Large intestine (tissue), 3 donors: ENCODE results near the gene HS6ST1. TPM values are rescaled to one million over a fixed set of nuclear protein-coding genes. Genes with fewer than 3 reads are reported as not detected.
"Not testable (repeated sequence)": the region's sequence is repeated elsewhere in the genome, so short reads cannot be mapped to it uniquely, and the experiment has no call there.

Source experiments
- DNase-seq, 2 donors: peaks; one replicate each; pipeline versions ENCODE4 v3.0.0 to v3.0.0-alpha.2; 2013
- H3K27ac ChIP-seq: one replicate; pipeline ENCODE4 v1.5.1; 2013; ENCODE audit warnings: low read length
- H3K27me3 ChIP-seq: 2 replicates; pipeline ENCODE4 v1.6.1; 2013; ENCODE audit warnings: low read length; ENCODE audit not compliant: control insufficient read depth, insufficient read depth
- H3K36me3 ChIP-seq: 2 replicates; pipeline ENCODE4 v1.6.1; 2013; ENCODE audit warnings: low read length; ENCODE audit not compliant: control insufficient read depth, insufficient read depth
- H3K4me1 ChIP-seq: one replicate; pipeline ENCODE4 v1.6.1; 2013; ENCODE audit warnings: low read length; ENCODE audit not compliant: control insufficient read depth, insufficient read depth
- H3K4me3 ChIP-seq: one replicate; pipeline ENCODE4 v1.5.1; 2013; ENCODE audit warnings: low read length
- H3K9me3 ChIP-seq: one replicate; pipeline ENCODE4 v1.6.1; 2013; ENCODE audit warnings: mild to moderate bottlenecking, low read depth, low read length, moderate library complexity; ENCODE audit not compliant: control insufficient read depth
- WGBS: methylation state at CpG from one replicate; pipeline ENCODE4 v1.1.5; 2013; ENCODE audit warnings: low lambda C conversion rate; ENCODE audit not compliant: insufficient coverage; 5-methylcytosine and 5-hydroxymethylcytosine counted together
- polyA plus RNA-seq: library from polyadenylated mRNA; unstranded; fragments of 120-200 nt; gene quantifications from one replicate; pipeline ENCODE4 v1.2.1, GENCODE V29; 2013

The HS6ST1 gene
- polyA plus RNA-seq, 1 donor = 22.4 TPM

- not testable (repeated sequence) for H3K9me3 ChIP-seq, H3K27ac ChIP-seq, H3K4me1 ChIP-seq, DNase-seq, H3K36me3 ChIP-seq, H3K4me3 ChIP-seq, H3K27me3 ChIP-seq
- no CpG with 5 or more reads among the region's 6 CpGs for WGBS
Measured at GRCh38 chr2:128252086-128252485, 66.6 kb downstream of the HS6ST1 start.

GRCh38 chr2:128250229-128251025 lies 68.2 kb downstream of the HS6ST1 start:
- H3K27ac ChIP-seq = no peak overlapping the region
- no CpG with 5 or more reads among the region's 8 CpGs for WGBS
- no peak for DNase-seq

GRCh38 chr2:128249555-128249954 lies 69.1 kb downstream of the HS6ST1 start:
- no CpG with 5 or more reads among the region's 2 CpGs for WGBS
- no peak for DNase-seq
- no peak overlapping the region for H3K4me3 ChIP-seq
- no peaks in the 10 kb centered on the region for H3K36me3 ChIP-seq
- no peak overlapping the region for H3K27ac ChIP-seq
- H3K9me3 ChIP-seq = no peaks in the 10 kb centered on the region
- no peaks in the 10 kb centered on the region for H3K4me1 ChIP-seq
- H3K27me3 ChIP-seq = no peaks in the 10 kb centered on the region

More at GRCh38 chr2:128250229-128251025, 68.2 kb downstream of the HS6ST1 start:
- H3K9me3 ChIP-seq = no peaks in the 10 kb centered on the region
- no peaks in the 10 kb centered on the region for H3K27me3 ChIP-seq
- no peaks in the 10 kb centered on the region for H3K36me3 ChIP-seq
- H3K4me1 ChIP-seq = no peaks in the 10 kb centered on the region
- no peak overlapping the region for H3K4me3 ChIP-seq

GRCh38 chr2:128245813-128246212 lies 72.9 kb downstream of the HS6ST1 start:
- DNase-seq = no peak
- H3K27me3 ChIP-seq = no peaks in the 10 kb centered on the region
- no peaks in the 10 kb centered on the region for H3K9me3 ChIP-seq

GRCh38 chr2:128241896-128242295 lies 76.8 kb downstream of the HS6ST1 start:
- DNase-seq = no peak
- H3K27me3 ChIP-seq = no peaks in the 10 kb centered on the region
- no CpG with 5 or more reads among the region's 3 CpGs for WGBS
- no peak overlapping the region for H3K27ac ChIP-seq
- H3K4me1 ChIP-seq = no peaks in the 10 kb centered on the region
- H3K4me3 ChIP-seq = no peak overlapping the region
- no peaks in the 10 kb centered on the region for H3K36me3 ChIP-seq
- no peaks in the 10 kb centered on the region for H3K9me3 ChIP-seq

More at GRCh38 chr2:128245813-128246212, 72.9 kb downstream of the HS6ST1 start:
- no peaks in the 10 kb centered on the region for H3K4me1 ChIP-seq
- no peak overlapping the region for H3K4me3 ChIP-seq
- H3K27ac ChIP-seq = no peak overlapping the region
- H3K36me3 ChIP-seq = no peaks in the 10 kb centered on the region

DNA sequence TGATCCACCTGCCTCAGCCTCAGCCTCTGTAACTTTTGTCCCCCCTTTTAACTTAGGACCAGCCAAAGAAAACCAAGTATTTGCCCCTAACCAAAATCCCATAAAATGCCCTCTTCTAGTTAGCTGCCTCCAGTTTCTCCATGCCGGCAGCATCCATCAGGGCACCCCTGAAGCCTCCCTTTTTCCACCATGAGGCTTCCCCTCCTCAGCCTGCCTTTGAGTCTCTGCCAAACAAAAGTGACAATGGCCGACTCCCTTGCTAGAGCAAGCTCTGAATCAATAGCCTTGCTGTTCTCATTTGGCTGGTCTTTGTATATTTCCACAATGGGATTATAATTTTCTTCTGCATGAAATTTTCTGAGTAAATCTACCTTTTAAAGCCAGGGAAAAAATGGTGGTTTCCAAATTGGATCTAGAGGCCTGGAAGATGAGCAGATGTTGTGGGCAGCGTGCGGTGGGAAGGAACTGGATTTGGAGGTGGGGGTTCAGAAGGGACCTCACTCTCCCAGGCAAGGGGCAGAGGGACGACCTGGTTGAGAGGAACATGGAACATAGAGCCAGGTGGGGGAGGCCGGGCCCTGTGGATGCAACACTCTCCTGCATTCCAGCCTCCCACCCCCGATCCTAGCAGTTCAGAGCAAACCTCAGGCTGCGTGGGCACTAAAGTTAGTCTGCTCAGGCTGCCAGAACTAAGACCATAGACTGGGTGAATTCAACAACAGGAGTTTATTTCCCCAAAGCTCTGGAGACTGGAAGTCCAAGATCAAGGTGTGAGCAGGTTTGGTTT lies 80.6 kb downstream of the HS6ST1 start:
- Histone ChIP-seq H3K36me3 (no peaks in the 10 kb centered on the region), H3K4me3 (no peak overlapping the region), H3K27me3 (no peaks in the 10 kb centered on the region), H3K9me3 (no peaks in the 10 kb centered on the region), H3K4me1 (no peaks in the 10 kb centered on the region), H3K27ac (no peak overlapping the region)
- no peak for DNase-seq
- WGBS = no CpG with 5 or more reads among the region's 8 CpGs

GRCh38 chr2:128237081-128237534 lies 81.6 kb downstream of the HS6ST1 start:
- WGBS = 100% methylated on average over 1 of the region's 2 CpGs
- no peak for DNase-seq
- no peaks in the 10 kb centered on the region for H3K27me3 ChIP-seq
- H3K36me3 ChIP-seq = no peaks in the 10 kb centered on the region
- no peak overlapping the region for H3K27ac ChIP-seq
- no peak overlapping the region for H3K4me3 ChIP-seq
- H3K4me1 ChIP-seq = no peaks in the 10 kb centered on the region
- no peaks in the 10 kb centered on the region for H3K9me3 ChIP-seq

- no CpG with 5 or more reads among the region's 8 CpGs for WGBS
- no peak overlapping the region for H3K27ac ChIP-seq
- DNase-seq = no peak
- H3K9me3 ChIP-seq = no peaks in the 10 kb centered on the region
- no peaks in the 10 kb centered on the region for H3K27me3 ChIP-seq
- no peaks in the 10 kb centered on the region for H3K36me3 ChIP-seq
- H3K4me3 ChIP-seq = no peak overlapping the region
- no peaks in the 10 kb centered on the region for H3K4me1 ChIP-seq
Measured at GRCh38 chr2:128236491-128237035, 82.1 kb downstream of the HS6ST1 start.

- H3K36me3 ChIP-seq = no peaks in the 10 kb centered on the region
- no peaks in the 10 kb centered on the region for H3K4me1 ChIP-seq
- no peak for DNase-seq
- no peak overlapping the region for H3K27ac ChIP-seq
- H3K4me3 ChIP-seq = no peak overlapping the region
- no peaks in the 10 kb centered on the region for H3K9me3 ChIP-seq
- no CpG with 5 or more reads among the region's 8 CpGs for WGBS
- H3K27me3 ChIP-seq = no peaks in the 10 kb centered on the region
Measured at GRCh38 chr2:128235581-128235980, 83.1 kb downstream of the HS6ST1 start.

- Histone ChIP-seq H3K9me3 (no peaks in the 10 kb centered on the region), H3K36me3 (no peaks in the 10 kb centered on the region), H3K4me3 (no peak overlapping the region), H3K27ac (no peak overlapping the region), H3K27me3 (no peaks in the 10 kb centered on the region), H3K4me1 (no peaks in the 10 kb centered on the region)
- DNase-seq = no peak
- WGBS = no CpG with 5 or more reads among the region's 5 CpGs
Measured at GRCh38 chr2:128234613-128235012, 84.1 kb downstream of the HS6ST1 start.
